Measurements from ENCODE around the gene ACVR1. TPM values are rescaled to one million over a fixed set of nuclear protein-coding genes. Genes with fewer than 3 reads are reported as not detected.

The ACVR1 gene
- total RNA-seq, 1 donor from 2014 or later = 35.0 TPM

- intact Hi-C loops (cut with DNase I) = no loop called here
- DNase-seq = no peak
- no peaks in the 10 kb centered on the region for H3K36me3 ChIP-seq
- no peaks in the 10 kb centered on the region for H3K9me3 ChIP-seq
- no peak for ATAC-seq
- TF ChIP-seq, protein P1, sequence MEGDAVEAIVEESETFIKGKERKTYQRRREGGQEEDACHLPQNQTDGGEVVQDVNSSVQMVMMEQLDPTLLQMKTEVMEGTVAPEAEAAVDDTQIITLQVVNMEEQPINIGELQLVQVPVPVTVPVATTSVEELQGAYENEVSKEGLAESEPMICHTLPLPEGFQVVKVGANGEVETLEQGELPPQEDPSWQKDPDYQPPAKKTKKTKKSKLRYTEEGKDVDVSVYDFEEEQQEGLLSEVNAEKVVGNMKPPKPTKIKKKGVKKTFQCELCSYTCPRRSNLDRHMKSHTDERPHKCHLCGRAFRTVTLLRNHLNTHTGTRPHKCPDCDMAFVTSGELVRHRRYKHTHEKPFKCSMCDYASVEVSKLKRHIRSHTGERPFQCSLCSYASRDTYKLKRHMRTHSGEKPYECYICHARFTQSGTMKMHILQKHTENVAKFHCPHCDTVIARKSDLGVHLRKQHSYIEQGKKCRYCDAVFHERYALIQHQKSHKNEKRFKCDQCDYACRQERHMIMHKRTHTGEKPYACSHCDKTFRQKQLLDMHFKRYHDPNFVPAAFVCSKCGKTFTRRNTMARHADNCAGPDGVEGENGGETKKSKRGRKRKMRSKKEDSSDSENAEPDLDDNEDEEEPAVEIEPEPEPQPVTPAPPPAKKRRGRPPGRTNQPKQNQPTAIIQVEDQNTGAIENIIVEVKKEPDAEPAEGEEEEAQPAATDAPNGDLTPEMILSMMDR (IDR thresholded peaks at IDR 0.05) = no peak
- no peaks in the 10 kb centered on the region for H3K4me1 ChIP-seq
- no peak overlapping the region for H3K27ac ChIP-seq
- no peaks in the 10 kb centered on the region for H3K27me3 ChIP-seq (ENCODE audit: low read depth)
- no peak overlapping the region for H3K4me3 ChIP-seq
Measured at GRCh38 chr2:157920736-157921135, 44.6 kb upstream of the ACVR1 start.

- H3K27me3 ChIP-seq (ENCODE audit: low read depth) = no peaks in the 10 kb centered on the region
- H3K4me1 ChIP-seq = no peaks in the 10 kb centered on the region
- DNase-seq (no peak), ATAC-seq (no peak)
- H3K9me3 ChIP-seq = no peaks in the 10 kb centered on the region
- no peak overlapping the region for H3K27ac ChIP-seq
- H3K4me3 ChIP-seq = no peak overlapping the region
- intact Hi-C loops (cut with DNase I) = no loop called here
- no peaks in the 10 kb centered on the region for H3K36me3 ChIP-seq
- TF ChIP-seq, protein P1 (IDR thresholded peaks at IDR 0.05) = no peak
Measured at GRCh38 chr2:157919181-157919580, 43.1 kb upstream of the ACVR1 start.

- Histone ChIP-seq H3K27me3 (ENCODE audit: low read depth) (no peaks in the 10 kb centered on the region), H3K4me3 (no peak overlapping the region), H3K4me1 (no peaks in the 10 kb centered on the region), H3K36me3 (no peaks in the 10 kb centered on the region), H3K9me3 (no peaks in the 10 kb centered on the region), H3K27ac (no peak overlapping the region)
- DNase-seq (no peak), ATAC-seq (no peak)
- TF ChIP-seq, protein P1 (IDR thresholded peaks at IDR 0.05) = no peak
- intact Hi-C loops (cut with DNase I) = no loop called here
Measured at GRCh38 chr2:157918319-157918718, 42.2 kb upstream of the ACVR1 start.

DNA sequence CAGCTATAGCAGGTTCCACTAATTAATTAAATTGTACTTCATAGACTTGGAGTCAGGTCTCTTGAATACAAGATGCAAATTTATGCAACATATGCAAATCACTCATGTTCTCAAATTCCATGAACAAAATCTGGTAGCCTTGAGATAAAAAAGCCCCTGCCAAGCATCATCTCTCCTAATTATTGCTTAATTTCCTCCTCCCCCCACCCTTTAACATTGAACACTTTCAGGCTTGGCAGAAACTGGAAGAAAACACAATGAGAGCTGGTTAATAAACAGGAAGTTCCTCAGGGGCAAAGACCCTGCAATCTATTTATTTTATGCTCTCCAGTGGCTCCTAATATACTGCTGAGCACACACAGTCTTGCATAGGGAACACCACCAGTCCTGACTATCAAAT lies 35.6 kb upstream of the ACVR1 start:
- intact Hi-C loops (cut with DNase I) = no loop called here
- no peak for DNase-seq

GRCh38 chr2:157911246-157911645 lies 35.1 kb upstream of the ACVR1 start:
- Histone ChIP-seq H3K36me3 (no peaks in the 10 kb centered on the region), H3K27ac (no peak overlapping the region), H3K4me3 (no peak overlapping the region), H3K4me1 (no peaks in the 10 kb centered on the region), H3K9me3 (no peaks in the 10 kb centered on the region), H3K27me3 (ENCODE audit: low read depth) (no peaks in the 10 kb centered on the region)
- TF ChIP-seq, protein P1 (IDR thresholded peaks at IDR 0.05) = no peak
- intact Hi-C loops (cut with DNase I) = no loop called here
- no peak for DNase-seq
- no peak for ATAC-seq

More for the DNA sequence above, 35.6 kb upstream of the ACVR1 start:
- H3K27ac ChIP-seq = no peak overlapping the region
- no peak overlapping the region for H3K4me3 ChIP-seq
- H3K36me3 ChIP-seq = no peaks in the 10 kb centered on the region
- no peak for ATAC-seq
- H3K9me3 ChIP-seq = no peaks in the 10 kb centered on the region
- no peaks in the 10 kb centered on the region for H3K27me3 ChIP-seq (ENCODE audit: low read depth)
- TF ChIP-seq, protein P1 (IDR thresholded peaks at IDR 0.05) = no peak
- H3K4me1 ChIP-seq = no peaks in the 10 kb centered on the region

DNA sequence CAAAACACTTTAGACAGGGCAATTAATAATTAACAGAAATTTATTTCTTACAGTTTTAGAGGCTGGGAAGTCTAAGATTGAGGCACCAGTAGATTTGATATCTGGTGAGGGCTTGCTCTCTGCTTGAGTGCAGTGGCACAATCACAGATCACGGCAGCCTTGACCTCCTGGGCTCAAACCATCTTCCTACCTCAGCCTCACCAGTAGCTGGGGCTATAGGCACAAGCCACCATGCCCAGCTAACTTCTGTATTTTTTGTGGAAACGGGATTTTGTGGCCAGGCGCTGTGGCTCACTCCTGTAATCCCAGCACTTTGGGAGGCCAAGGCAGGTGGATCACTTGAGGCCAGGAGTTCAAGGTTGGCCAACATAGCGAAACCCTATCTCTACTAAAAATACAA lies 29.0 kb upstream of the ACVR1 start:
- no peak for DNase-seq
- H3K4me1 ChIP-seq = no peaks in the 10 kb centered on the region
- no peak overlapping the region for H3K27ac ChIP-seq
- ATAC-seq = no peak
- no peaks in the 10 kb centered on the region for H3K9me3 ChIP-seq
- no peaks in the 10 kb centered on the region for H3K36me3 ChIP-seq
- no peaks in the 10 kb centered on the region for H3K27me3 ChIP-seq (ENCODE audit: low read depth)
- intact Hi-C loops (cut with DNase I) = no loop called here
- TF ChIP-seq, protein P1 (IDR thresholded peaks at IDR 0.05) = no peak
- H3K4me3 ChIP-seq = no peak overlapping the region

Data from lower lobe of right lung (tissue), 2 donors.